HL-60 (cell line): ENCODE results near the gene LIMK1.

Source experiments
- CTCF ChIP-seq: IDR thresholded peaks from one replicate; pipeline ENCODE4 v1.5.1; 2011; ENCODE audit warnings: low read length, control low read depth, inconsistent platforms; ENCODE audit not compliant: insufficient read depth
- POLR2AphosphoS5 ChIP-seq: IDR thresholded peaks from 2 replicates; pipeline ENCODE4 v1.6.1; 2012; ENCODE audit warnings: low read depth

DNA sequence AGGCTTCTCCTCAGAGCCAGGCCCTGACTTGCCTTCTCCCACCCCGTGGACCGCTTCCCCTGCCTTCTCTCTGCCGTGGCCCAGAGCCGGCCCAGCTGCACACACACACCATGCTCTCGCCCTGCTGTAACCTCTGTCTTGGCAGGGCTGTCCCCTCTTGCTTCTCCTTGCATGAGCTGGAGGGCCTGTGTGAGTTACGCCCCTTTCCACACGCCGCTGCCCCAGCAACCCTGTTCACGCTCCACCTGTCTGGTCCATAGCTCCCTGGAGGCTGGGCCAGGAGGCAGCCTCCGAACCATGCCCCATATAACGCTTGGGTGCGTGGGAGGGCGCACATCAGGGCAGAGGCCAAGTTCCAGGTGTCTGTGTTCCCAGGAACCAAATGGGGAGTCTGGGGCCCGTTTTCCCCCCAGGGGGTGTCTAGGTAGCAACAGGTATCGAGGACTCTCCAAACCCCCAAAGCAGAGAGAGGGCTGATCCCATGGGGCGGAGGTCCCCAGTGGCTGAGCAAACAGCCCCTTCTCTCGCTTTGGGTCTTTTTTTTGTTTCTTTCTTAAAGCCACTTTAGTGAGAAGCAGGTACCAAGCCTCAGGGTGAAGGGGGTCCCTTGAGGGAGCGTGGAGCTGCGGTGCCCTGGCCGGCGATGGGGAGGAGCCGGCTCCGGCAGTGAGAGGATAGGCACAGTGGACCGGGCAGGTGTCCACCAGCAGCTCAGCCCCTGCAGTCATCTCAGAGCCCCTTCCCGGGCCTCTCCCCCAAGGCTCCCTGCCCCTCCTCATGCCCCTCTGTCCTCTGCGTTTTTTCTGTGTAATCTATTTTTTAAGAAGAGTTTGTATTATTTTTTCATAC, 38.0 kb downstream of the LIMK1 start:
- TF ChIP-seq POLR2AphosphoS5 = no peak
- no peak for TF ChIP-seq CTCF
